ENCODE data around the gene IL13.

The IL13 gene

GRCh38 chr5:132673488-132673887 is 15.5 kb downstream of the IL13 start:
- TF ChIP-seq CREB1 (IDR thresholded peaks at IDR 0.05; ENCODE audit: low read depth) = no peak
- no peak for TF ChIP-seq RAD21 (IDR thresholded peaks at IDR 0.05; ENCODE audit: low read depth)
- TF ChIP-seq NFIC (IDR thresholded peaks at IDR 0.05) = no peak
- TF ChIP-seq MAX (IDR thresholded peaks at IDR 0.05) = no peak
- no peak for TF ChIP-seq TAF1 (IDR thresholded peaks at IDR 0.05; ENCODE audit: low read depth)
- no peak for TF ChIP-seq YY1 (IDR thresholded peaks at IDR 0.05; ENCODE audit: low read depth)
- no peak for TF ChIP-seq EGR1 (IDR thresholded peaks at IDR 0.05)
- no peak for TF ChIP-seq EP300 (IDR thresholded peaks at IDR 0.05; ENCODE audit: borderline replicate concordance)
- no peak for TF ChIP-seq TCF12 (IDR thresholded peaks at IDR 0.05; ENCODE audit: low read depth)

GRCh38 chr5:132673939-132674630 is 16.1 kb downstream of the IL13 start, which contains the start of gene IL4:
TSS of gene IL4 (plus strand) at chr5:132673989. CDS start at chr5:132674051, 62 bp downstream.
- no peak for TF ChIP-seq USF1 (IDR thresholded peaks at IDR 0.05)
- no peak for TF ChIP-seq ZBTB7A (IDR thresholded peaks at IDR 0.05; ENCODE audit: low read depth)
- TF ChIP-seq YY1 (IDR thresholded peaks at IDR 0.05; ENCODE audit: low read depth) = no peak
- no peak for TF ChIP-seq NFIC (IDR thresholded peaks at IDR 0.05)

GRCh38 chr5:132674671-132675506 is 16.9 kb downstream of the IL13 start:
- TF ChIP-seq NFIC (IDR thresholded peaks at IDR 0.05) (peak; percentile 62; the same call in 1 of the 2 replicates), TCF12 (IDR thresholded peaks at IDR 0.05; ENCODE audit: low read depth) (no peak)

- TF ChIP-seq USF1 (IDR thresholded peaks at IDR 0.05) (no peak), YY1 (IDR thresholded peaks at IDR 0.05; ENCODE audit: low read depth) (no peak), TCF12 (IDR thresholded peaks at IDR 0.05; ENCODE audit: low read depth) (no peak), EGR1 (IDR thresholded peaks at IDR 0.05) (no peak)
Observed at GRCh38 chr5:132675936-132676689, 18.1 kb downstream of the IL13 start.

GRCh38 chr5:132677191-132677590 is 19.2 kb downstream of the IL13 start:
- TF ChIP-seq ZBTB7A (IDR thresholded peaks at IDR 0.05; ENCODE audit: low read depth) (no peak), CEBPB (IDR thresholded peaks at IDR 0.05) (no peak), TEAD4 (IDR thresholded peaks at IDR 0.05) (peak; percentile 42; the same call in 1 of the 2 replicates), YY1 (IDR thresholded peaks at IDR 0.05; ENCODE audit: low read depth) (no peak), EGR1 (IDR thresholded peaks at IDR 0.05) (no peak), RAD21 (IDR thresholded peaks at IDR 0.05; ENCODE audit: low read depth) (peak; percentile 29; the same call in 1 of the 2 replicates), TAF1 (IDR thresholded peaks at IDR 0.05; ENCODE audit: low read depth) (no peak), NFIC (IDR thresholded peaks at IDR 0.05) (no peak; the same call in 1 of the 2 replicates), USF1 (IDR thresholded peaks at IDR 0.05) (no peak), TCF12 (IDR thresholded peaks at IDR 0.05; ENCODE audit: low read depth) (no peak)

GRCh38 chr5:132677682-132678400 is 19.9 kb downstream of the IL13 start:
- TF ChIP-seq RAD21 (IDR thresholded peaks at IDR 0.05; ENCODE audit: low read depth) = no peak

GRCh38 chr5:132678735-132679134 is 20.8 kb downstream of the IL13 start:
- TF ChIP-seq ZBTB7A (IDR thresholded peaks at IDR 0.05; ENCODE audit: low read depth) (no peak), YY1 (IDR thresholded peaks at IDR 0.05; ENCODE audit: low read depth) (no peak), USF1 (IDR thresholded peaks at IDR 0.05) (no peak), FOXM1 (IDR thresholded peaks at IDR 0.05; ENCODE audit: borderline replicate concordance, low read depth) (no peak), EP300 (IDR thresholded peaks at IDR 0.05; ENCODE audit: borderline replicate concordance) (no peak), NFIC (IDR thresholded peaks at IDR 0.05) (no peak), EGR1 (IDR thresholded peaks at IDR 0.05) (no peak)

- TF ChIP-seq USF1 (IDR thresholded peaks at IDR 0.05) (no peak), RAD21 (IDR thresholded peaks at IDR 0.05; ENCODE audit: low read depth) (no peak), TCF12 (IDR thresholded peaks at IDR 0.05; ENCODE audit: low read depth) (no peak), EP300 (IDR thresholded peaks at IDR 0.05; ENCODE audit: borderline replicate concordance) (no peak), REST (IDR thresholded peaks at IDR 0.05; ENCODE audit: low read depth) (no peak), EGR1 (IDR thresholded peaks at IDR 0.05) (no peak), TEAD4 (IDR thresholded peaks at IDR 0.05) (no peak)
Observed at GRCh38 chr5:132679166-132679565, 21.2 kb downstream of the IL13 start.
